Calu3 (cell line): ENCODE results near the gene FBLN2. TPM values are rescaled to one million over a fixed set of nuclear protein-coding genes. Genes with fewer than 3 reads are reported as not detected.

Experiments used
- BruUV-seq: library from RNA; stranded (reverse); fragments of 400-500 nt; replicated peaks from 2 replicates; lab custom pipeline; 2021; lab: Mats Ljungman, UMichigan
- CTCF ChIA-PET: fragments of 300-600 bp; sonication (Branson Sonifier 250); formaldehyde crosslinking; loops from one replicate; lab custom pipeline; 2022; ENCODE audit warnings: antibody characterized with exemption; lab: Charles Lee
- DNase-seq: peaks from one replicate; pipeline ENCODE4 v3.0.0; 2022
- H3K27ac Mint-ChIP-seq: one replicate; pipeline ENCODE4 v1.8.0; 2022; ENCODE audit warnings: mixed read lengths; ENCODE audit not compliant: unreplicated experiment
- H3K27me3 Mint-ChIP-seq: one replicate; pipeline ENCODE4 v1.8.0; 2022; ENCODE audit warnings: mixed read lengths; ENCODE audit not compliant: unreplicated experiment
- H3K36me3 Mint-ChIP-seq: one replicate; pipeline ENCODE4 v1.8.0; 2022; ENCODE audit warnings: mild to moderate bottlenecking, moderate library complexity, mixed read lengths; ENCODE audit not compliant: insufficient read depth, unreplicated experiment
- H3K4me1 Mint-ChIP-seq: one replicate; pipeline ENCODE4 v1.8.0; 2022; ENCODE audit warnings: mild to moderate bottlenecking, low read depth, mixed read lengths; ENCODE audit not compliant: unreplicated experiment
- H3K4me3 Mint-ChIP-seq: one replicate; pipeline ENCODE4 v1.8.0; 2022; ENCODE audit warnings: mild to moderate bottlenecking, low read depth, moderate library complexity, mixed read lengths; ENCODE audit not compliant: unreplicated experiment
- H3K9me3 Mint-ChIP-seq: one replicate; pipeline ENCODE4 v1.8.0; 2022; ENCODE audit warnings: low read depth, mixed read lengths; ENCODE audit not compliant: unreplicated experiment
- intact Hi-C: fragments of 100-400 bp; cut with micrococcal nuclease; formaldehyde crosslinking; loops from one replicate; pipeline ENCODE4 v1.10.0; 2022; ENCODE audit not compliant: unreplicated experiment
- total RNA-seq: library from RNA; stranded (reverse); gene quantifications from 2 replicates; pipeline ENCODE4 v1.2.3, GENCODE V29; 2022
- TF ChIP-seq, protein P1 (sequence below): fragments of 200-600 bp; IDR thresholded peaks from one replicate; pipeline ENCODE4 v1.8.0; 2022; ENCODE audit warnings: antibody characterized with exemption; ENCODE audit not compliant: unreplicated experiment

The FBLN2 gene
- total RNA-seq, 1 experiment from 2014 or later, result not detected

DNA sequence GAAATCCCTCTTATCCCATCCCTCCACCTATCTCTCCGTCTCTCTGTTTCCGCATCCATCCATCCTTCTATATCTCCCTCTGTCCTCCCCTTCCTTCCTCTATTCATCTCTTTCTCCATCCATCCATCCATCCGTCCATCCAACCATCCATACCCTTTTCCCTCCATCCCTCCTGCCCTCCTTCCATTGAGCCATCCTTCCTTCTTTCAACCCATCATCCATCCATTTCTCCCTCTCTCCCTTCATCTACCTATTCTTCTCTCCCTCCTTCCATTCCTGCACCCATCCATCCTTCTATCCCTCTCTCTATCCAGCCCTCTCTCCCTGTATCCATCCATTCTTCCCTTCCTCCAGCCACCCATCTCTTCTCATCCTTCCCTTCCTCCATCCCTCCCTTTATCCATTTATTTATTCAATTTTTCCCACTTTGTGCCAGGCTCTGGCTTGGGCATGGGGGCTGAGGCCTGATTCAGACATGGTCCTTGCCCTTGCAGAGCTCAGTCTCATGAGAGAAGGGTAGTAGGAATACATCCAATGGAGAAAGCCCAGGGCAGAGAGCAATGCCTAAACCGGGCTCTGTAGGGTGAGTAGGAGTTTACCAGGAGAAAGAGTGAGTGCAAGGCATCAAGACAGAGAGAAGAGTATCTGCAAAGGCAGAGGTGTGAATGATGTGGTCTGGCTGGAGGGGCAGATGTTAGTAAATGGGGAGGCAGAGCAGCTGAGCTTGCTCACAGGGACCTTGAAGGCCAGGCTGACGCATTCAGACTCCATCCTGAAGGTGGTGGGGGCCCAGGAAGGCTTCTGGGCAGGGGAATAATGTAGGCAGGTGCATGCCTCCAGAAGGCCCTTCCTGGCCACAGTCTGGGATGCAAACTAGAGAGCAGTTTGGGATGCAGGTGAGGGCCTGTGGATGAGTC is 19.5 kb upstream of the FBLN2 start:
- CTCF ChIA-PET, result no interaction called here
- Mint-ChIP-seq H3K9me3 (no peaks in the 10 kb centered on the region), H3K36me3 (peaks cover 7% of the 10 kb centered on the region), H3K27ac (no peak overlapping the region), H3K4me1 (no peaks in the 10 kb centered on the region), H3K4me3 (no peak overlapping the region), H3K27me3 (peaks cover 19% of the 10 kb centered on the region)
- DNase-seq, result no peak
- TF ChIP-seq, protein P1, sequence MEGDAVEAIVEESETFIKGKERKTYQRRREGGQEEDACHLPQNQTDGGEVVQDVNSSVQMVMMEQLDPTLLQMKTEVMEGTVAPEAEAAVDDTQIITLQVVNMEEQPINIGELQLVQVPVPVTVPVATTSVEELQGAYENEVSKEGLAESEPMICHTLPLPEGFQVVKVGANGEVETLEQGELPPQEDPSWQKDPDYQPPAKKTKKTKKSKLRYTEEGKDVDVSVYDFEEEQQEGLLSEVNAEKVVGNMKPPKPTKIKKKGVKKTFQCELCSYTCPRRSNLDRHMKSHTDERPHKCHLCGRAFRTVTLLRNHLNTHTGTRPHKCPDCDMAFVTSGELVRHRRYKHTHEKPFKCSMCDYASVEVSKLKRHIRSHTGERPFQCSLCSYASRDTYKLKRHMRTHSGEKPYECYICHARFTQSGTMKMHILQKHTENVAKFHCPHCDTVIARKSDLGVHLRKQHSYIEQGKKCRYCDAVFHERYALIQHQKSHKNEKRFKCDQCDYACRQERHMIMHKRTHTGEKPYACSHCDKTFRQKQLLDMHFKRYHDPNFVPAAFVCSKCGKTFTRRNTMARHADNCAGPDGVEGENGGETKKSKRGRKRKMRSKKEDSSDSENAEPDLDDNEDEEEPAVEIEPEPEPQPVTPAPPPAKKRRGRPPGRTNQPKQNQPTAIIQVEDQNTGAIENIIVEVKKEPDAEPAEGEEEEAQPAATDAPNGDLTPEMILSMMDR, result no peak
- intact Hi-C loops, result no loop called here
- no TSS peak for BruUV-seq

DNA sequence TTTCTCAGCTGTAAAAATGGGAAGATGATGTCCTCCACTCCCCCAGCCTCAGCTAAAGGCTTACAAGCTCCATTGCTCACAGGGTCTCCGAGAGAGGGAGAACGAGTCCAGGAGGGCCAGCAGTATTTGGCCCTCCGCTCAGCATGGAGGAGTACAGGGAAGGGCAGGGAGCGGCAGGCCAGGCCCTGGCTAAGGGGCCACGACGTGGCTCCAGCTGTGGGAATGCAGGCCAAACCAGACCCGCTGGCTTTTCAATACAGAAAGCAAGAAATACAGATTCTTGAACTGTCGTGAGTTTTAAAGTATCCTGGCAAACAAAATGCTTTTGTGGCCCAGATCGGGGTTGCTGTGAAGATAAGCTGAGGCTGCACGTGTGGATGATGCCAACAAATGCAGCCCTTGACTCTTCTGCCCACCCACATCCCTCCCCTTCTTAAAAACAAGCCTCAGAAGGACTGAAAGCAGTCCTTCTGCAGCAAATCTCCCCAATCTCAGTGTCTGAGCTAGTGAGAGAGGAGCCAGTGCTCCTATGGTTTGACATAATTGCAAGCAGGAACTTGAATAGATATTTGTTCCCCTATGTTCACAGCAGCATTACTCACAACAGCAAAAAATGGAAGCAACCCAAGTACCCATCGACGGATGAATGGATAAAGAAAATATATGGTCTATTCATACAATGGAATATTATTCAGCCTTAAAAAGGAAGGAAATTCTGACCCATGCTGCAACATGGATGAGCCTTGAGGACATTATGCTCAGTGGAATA is 18.5 kb upstream of the FBLN2 start:
- TF ChIP-seq, protein P1, result no peak
- CTCF ChIA-PET, result no interaction called here
- DNase-seq, result no peak
- Mint-ChIP-seq H3K9me3 (no peaks in the 10 kb centered on the region), H3K27me3 (peaks cover 19% of the 10 kb centered on the region), H3K4me1 (no peaks in the 10 kb centered on the region), H3K4me3 (no peak overlapping the region), H3K27ac (no peak overlapping the region), H3K36me3 (peaks cover 5% of the 10 kb centered on the region)
- BruUV-seq, result no TSS peak
- intact Hi-C loops, result no loop called here

DNA sequence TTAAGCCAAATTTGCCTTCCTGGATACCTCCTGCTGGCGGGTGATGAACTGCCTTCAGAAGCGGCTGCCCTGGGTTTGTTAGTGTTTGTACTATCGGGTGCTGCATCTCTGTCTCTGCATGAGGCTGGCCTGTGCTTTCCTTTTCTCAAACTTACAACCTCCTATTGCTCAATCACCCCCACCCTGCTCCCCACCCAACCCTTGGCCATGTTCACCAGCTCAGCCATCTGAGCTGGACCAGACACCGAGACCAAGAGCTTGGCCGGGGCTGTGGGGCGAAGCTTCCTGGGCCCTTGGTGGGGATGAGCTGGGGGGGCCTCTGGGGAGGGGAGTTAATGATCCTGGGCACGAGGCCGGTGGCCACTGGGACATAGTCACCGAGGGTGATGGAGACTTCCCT is 16.8 kb upstream of the FBLN2 start:
- H3K4me3 Mint-ChIP-seq, result no peak overlapping the region
- TF ChIP-seq, protein P1, result no peak
- peaks cover 10% of the 10 kb centered on the region for H3K36me3 Mint-ChIP-seq
- no peak overlapping the region for H3K27ac Mint-ChIP-seq
- H3K4me1 Mint-ChIP-seq, result peaks cover 11% of the 10 kb centered on the region
- no TSS peak for BruUV-seq
- CTCF ChIA-PET, result no interaction called here
- intact Hi-C loops, result no loop called here
- peaks cover 19% of the 10 kb centered on the region for H3K27me3 Mint-ChIP-seq
- DNase-seq, result no peak
- no peaks in the 10 kb centered on the region for H3K9me3 Mint-ChIP-seq

DNA sequence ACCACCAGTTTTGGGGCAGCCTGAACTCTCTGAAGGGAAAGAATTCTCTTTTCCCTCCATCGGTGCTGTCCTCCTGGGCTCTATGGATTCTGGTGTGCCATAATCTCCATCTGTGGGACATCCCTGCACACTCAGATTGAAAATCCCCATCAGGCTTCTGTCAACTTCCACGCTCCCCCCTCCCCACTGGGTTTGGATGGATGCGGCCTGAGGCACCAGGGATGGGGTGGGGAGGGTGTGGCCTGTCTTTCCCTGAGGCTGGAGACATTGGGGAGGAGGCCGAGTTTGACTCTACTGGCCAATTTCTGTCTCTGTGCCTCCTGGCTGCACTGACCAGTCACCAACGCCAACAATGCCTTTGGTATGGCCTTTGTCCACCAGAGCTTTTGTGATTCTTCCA is 16.3 kb upstream of the FBLN2 start:
- no peak for DNase-seq
- peaks cover 16% of the 10 kb centered on the region for H3K4me1 Mint-ChIP-seq
- H3K27me3 Mint-ChIP-seq, result peaks cover 19% of the 10 kb centered on the region
- no peak overlapping the region for H3K4me3 Mint-ChIP-seq
- no peaks in the 10 kb centered on the region for H3K9me3 Mint-ChIP-seq
- CTCF ChIA-PET, result no interaction called here
- H3K27ac Mint-ChIP-seq, result no peak overlapping the region
- H3K36me3 Mint-ChIP-seq, result peaks cover 10% of the 10 kb centered on the region
- TF ChIP-seq, protein P1, result no peak
- intact Hi-C loops, result no loop called here
- BruUV-seq, result no TSS peak
